ENCODE results near the gene NT5M.

Gene NT5M

DNA sequence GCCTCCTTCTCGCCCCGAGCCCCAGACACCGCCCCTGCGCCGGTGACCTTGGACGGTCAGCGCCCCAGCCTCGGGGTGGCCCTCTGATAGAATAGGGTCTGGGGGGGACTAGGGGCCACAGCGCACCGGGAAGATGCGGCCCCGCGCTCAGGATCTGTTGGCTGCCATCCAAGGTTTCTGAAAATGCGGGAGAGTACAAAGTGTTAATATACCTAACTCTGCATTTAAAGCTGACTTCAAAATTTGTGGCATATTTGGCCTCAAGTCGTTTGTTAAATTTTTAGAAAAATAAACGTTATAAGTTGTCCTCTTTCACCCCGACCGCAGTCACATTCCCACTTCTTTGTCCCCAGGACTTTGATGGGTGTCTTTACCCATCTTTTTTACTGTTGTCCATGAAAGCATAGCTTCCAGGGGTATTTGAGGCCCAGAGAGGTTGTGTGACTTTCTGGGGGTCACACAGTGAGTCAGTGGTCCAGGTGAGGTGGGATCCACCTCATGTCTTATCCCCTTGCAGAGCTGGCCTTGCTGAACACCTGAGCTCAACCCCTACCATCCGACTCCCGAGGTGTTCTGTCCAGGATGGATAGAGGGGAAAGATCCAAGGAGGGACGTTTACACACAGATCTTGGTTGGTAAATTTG lies 796 bp downstream of the NT5M start:
- no peak for DNase-seq

DNA sequence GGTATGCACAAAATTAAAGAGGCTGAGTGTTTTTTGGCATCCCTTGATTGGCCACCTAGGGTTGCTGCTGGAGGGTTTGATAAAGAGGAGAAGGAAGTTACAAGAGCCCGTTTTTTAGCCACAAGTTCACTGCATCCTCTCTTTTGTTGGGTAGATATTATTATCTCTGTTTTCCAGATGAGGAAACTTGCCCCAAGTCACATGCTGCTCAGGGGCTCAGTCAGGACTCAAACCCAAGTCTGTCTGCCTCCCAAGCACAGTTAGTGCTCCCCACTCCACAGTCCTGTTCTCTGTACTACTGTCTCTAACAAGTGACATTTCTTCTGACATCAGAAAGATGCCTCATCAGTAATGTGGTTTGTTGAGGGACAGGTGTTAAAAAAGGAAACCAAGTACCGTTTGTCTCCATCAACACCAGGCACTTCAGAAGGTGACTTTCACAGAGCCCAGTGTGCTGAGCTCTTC lies 1.4 kb downstream of the NT5M start:
- DNase-seq, result no peak

DNA sequence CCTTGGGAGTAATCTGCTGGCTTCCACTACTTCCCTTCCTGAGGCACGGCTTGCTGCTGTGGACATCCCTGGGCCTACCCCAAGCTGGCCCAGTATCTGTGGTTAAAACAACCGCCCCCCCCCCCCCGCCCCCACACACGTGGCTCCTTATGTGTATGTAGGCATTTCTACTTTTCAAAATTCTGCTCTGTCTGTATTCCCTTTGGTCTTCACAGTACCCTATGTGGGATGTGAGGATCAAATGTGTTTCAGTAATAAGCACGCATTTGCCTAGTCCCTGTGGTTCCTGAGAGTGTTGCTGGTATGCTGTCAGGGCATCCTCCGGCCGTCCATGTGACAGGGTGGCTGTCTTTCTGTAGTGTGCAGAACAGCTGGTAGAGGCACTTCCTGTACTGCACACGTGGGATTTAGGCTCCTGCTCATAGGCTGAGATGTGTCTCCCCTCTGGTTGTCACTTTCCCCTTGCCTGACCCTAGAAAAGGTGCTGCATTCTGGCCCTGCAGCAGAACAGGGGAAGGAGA lies 2.2 kb downstream of the NT5M start:
- peak; percentile 72 for DNase-seq

DNA sequence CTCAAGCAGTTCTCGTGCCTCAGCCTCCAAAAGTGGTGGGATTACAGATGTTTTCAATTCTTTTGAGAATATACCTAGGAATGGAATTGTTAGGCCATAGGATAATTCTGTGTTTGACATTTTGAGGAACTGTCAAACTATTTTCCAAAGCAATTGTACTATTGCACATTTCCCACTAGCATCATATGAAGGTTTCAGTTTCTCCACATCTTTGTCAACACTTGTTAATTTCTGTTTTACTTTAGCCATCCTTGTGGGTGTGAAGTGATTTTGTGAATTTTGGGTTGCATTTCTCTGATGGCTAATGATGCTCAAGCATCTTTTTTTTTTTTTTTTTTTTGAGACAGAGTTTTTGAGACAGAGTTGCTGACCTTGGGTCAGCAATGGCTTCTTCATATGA lies 6.2 kb downstream of the NT5M start:
- peak; percentile 65 for DNase-seq

DNA sequence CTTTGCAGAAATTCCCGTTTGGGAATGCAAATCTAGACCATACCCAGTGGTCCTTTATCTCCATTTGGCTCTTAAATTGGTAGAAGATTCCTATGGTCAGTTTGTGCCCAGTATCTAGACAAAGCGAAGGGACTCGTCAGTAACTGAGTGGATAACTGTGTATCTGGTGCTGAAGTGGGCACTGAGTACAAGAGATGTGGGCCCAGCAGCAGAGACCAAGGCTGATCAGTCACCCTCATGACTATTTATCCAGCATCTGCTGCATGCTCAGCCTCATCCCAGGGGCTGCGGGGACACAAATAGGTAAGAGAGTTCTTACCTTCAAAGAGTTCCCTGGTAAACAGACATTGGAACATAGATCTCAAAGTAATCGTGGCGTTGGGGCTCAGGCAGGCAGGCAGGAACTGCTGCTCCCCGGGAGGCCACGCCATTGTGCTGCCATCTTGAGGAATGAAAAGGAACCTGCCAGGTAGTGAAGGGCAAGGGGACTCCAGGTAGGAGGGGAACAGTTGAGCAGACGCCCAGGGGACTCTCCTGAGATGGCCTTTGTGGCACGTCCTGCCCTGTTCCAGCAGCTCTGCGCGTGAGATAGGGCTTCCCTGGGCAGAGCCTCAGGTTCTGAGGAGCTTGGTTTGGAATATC lies 10.3 kb downstream of the NT5M start:
- DNase-seq, result peak; percentile 29

DNA sequence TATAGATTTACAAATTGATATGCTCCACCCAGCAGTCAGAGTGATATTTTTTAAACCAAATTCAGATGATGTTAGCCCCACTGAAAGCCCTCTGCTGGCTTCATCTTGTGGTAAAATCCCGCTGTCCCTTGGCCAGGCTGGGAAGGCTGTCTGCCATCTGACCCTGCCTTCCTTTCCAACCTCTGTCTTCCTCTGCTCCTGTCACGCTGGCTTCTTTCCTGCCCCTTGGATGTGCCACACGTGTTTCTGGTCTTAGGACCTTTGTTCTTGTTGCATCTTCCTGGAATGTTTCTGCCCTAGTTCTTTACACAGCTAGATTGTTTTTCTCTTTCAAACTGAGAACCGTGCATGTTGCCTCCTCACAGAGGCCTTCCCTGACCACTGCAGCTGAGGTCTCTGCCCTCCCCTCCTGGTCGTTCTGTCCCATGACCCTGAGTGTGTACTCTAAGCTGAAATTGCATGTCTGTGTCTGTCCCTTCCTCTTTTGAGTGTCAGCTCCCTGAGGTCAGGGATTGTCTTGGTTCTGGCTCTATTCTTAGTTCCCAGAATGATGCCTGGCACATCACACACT lies 11.4 kb downstream of the NT5M start:
- DNase-seq, result no peak

DNA sequence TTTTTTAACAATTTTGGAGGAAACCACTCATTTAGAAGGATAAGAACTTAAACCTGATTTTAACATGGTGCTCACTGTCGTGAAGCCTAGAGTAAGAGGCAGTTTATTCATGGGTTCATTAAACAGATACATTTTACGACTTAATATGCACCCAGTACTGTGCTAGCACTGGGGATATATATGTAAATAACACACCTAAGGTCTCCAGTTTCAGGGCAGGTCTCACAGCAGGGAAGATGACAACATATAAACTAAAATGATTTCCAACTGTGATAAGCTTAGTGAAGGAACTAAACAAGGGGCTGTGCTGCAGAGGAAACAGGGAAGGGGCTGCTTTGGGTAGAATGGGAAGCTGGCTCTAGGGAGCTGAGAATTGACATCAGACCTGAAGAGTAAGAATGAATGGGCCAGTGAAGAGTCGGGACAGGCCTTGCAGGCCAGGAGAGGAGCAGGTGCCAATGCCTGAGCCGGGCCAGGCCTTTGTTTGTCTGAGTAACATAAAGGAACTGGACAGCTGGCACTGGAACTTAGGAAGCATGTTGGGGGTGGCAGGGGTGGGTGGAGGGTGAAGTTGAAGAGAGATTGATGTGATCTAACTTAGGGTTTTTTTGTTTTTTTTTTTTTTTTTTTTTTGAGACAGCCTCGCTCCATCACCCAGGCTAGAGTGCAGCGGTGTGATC lies 12.1 kb downstream of the NT5M start:
- DNase-seq, result no peak

DNA sequence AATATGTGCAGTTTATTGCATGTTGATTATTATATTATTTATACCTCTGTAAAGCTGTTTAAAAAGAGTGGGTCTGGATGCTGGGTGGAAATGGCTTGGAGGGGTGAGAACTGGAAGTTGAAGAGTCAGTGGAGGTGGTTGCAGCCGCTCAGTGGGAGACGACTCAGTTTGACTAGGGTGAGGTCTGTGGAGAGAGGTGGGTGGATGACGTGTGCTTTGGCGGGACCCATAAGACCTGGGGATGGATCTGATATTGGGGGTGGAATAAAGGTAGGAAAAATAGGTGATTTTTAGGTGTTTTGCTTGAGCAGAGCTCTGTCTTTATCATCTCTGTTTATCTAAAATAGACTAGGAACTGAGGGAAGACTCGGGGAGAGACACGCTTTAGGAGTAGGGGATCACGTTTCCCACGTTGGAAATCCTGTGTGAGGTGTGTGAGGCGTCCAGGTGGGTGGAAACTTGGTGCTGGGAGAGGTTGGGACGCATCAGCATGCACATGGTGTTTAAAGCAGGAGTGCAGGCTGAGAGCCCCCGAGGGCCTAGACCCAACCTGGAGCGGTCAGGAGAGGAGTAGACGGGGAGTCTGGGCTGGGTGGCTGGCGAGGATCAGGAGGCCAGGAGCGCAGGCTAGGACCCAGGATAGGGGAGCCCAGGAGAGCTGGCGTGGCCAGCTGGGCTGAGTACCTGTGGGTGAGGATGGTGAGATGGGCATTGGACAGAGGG lies 17.2 kb downstream of the NT5M start:
- no peak for DNase-seq

DNA sequence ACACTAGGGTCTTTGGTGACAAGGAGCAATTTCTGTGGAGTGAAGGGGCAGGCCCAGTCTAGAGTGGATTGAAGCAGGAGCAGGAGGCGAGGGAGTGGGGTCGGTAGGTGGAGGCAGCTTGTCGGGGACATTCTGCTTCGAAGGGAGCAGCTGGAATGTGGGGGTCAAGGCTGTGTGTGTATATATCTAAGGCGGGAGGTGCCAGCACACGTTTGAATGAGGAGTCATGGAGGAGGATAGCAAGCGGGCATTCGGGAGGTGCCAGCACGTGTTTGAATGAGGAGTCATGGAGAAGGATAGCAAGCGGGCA lies 17.7 kb downstream of the NT5M start:
- no peak for DNase-seq

DNA sequence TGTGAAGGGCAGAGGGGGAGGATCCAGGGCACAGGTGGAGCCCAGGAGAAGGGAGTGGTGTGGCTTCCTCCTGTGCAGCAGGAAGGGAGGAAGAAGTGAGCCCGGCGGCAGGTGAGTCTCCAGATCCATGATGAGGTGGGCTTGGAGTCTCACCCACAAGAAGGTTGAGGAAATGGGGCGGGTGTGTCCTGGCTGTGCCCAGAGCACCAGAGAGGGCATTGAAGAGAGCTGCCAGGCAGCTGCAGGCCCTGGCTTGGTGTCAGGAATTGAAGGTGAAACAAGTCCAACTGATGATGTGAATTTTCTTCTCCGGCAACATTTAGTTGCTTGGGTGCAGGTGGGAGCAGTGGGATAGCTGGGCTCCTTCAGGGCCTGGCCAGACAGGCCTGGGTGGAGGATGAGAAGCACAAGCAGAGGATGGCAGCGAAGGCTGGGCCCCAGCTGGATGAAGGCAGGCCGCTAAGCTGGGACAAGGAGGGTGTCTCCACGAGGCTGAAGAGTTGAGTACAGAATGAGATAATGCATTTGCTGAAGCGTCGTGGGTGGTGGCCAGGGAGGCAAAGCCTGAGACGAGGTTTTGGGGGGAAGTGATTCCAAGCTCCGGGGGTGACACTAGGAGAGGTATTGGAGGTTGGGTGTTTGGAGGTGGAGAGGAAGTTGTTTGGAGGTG lies 18.3 kb downstream of the NT5M start:
- no peak for DNase-seq

DNA sequence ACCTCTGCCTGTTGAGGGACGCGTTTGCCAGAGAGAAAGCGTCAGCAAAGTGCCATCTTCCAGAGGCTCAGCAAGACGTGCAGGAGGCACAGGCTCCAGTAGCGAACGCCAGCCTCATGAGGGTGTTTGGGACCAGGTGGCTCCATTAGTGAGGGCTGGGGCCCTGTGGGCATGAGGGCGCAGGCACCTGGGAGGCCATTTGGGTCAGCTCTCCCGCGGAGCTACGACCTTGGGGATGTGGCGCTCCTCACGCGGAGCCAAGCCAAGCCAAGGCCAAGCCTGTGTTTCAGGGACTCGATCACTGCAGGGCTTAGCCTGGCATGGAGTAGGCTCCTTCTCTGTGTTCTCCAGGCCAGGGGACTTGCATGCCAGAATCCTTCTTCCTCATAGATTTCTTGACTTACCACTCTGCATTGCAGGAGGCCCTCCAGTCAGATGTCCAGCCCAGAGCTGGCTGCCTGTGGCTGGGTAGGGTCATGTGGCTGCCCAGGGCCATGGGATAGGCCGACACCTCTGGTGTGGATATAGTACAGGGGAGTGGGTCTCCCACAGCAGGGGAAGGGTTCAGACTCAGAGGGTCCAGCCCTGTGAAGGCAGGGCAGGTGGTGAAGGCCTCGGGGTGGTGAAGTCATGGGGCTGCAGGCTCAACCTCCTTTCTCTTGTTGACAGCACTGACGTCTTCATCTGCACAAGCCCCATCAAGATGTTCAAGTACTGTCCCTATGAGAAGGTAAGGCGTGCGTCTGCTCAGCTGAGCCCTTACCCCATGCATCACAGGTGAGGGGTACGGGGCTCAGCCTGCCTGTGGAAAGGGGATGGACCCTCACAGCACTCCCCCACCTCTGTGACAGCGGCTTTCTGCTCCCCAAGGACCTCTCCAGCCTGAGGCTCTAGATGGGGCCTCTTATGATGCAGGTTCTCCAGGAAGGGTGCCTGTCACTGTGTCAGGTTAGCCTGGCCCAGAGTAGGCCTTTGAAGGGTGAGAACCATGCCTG lies 19.6 kb downstream of the NT5M start:
- no peak for DNase-seq

DNA sequence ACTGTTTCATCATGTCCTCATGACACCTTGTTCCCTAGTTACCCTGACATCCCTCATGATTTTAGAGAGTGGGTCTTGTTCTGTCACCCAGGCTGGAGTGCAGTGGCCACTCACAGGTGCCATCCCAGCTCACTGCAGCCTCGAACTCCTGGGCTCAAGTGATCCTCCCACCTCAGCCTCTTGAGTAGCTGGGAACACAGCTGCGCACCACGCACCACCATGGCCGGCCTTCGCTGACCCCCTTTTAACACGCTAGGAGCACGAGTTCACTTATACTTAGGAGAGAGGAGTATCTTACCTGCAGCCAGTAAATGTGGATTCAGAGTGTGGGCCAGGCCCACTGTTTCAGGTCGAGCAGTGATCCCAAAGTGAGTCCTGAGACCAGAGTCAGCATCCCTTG lies 21.4 kb downstream of the NT5M start:
- DNase-seq, result no peak

DNA sequence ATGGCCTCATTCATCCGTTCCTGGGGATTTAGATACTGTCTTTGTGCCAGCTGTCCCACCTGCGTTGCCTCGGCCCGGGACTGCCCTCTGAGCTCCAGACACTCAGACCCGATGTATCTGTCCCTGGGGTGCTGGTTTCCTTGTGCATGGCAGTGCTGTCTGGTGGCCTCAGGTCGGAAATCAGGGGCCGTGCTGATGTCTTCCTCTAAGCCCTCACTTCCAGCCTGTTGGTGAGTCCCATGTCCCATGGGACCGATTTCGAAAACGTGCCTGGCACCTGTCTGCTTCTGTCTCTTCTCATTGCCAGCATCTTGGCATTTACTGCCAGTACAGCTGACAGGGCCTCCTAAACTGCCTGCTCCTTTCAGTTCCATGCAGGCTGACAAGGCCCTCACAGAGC lies 22.1 kb downstream of the NT5M start:
- DNase-seq, result no peak

DNA sequence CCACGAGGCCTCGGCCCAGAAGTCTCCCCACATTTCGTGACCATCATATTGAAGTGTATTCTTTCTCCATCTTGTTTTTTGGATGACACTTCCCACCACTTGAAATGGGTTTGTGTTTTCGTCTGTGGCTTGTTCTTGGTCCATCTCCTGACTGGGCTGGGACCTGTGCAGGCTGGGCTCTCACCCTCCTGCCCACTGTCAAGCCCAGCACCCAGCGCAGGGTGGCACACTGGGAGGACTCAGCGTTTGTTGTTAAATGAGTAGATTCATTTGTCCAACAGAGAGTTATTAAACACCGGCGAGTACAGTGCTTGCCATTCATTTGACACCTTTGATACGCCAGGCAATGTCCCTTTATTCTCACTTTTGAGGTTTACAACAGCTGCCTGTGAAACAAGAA lies 22.6 kb downstream of the NT5M start:
- no peak for DNase-seq

DNA sequence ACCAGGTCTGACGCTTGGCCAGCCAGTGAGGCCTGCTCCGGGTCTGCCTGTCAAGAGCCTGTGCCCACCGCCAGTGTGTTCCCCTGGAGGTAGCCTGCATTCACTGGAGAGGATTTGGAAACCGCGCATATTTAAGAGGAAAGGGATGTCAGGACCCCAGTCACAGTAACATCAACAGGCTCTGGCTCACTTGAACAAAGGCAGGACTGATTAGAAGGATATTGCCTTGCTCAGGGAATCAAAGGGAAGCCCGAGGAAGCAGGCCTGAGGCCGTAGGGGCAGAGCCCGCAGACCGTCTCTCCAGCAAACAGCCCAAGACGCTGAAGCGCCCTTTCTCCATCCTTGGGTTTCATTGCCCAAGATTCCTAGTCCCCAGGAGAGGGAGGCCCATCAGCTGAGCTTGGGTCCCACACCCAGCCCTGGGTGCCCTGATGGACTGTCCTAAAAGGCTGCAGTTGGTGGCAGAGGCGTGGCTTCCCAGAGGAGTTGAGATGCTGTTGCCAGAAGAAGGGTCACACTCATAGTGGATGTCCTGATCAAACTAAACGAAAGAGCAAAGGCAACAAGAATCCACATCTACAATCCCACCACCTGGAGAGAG lies 23.2 kb downstream of the NT5M start:
- no peak for DNase-seq

DNA sequence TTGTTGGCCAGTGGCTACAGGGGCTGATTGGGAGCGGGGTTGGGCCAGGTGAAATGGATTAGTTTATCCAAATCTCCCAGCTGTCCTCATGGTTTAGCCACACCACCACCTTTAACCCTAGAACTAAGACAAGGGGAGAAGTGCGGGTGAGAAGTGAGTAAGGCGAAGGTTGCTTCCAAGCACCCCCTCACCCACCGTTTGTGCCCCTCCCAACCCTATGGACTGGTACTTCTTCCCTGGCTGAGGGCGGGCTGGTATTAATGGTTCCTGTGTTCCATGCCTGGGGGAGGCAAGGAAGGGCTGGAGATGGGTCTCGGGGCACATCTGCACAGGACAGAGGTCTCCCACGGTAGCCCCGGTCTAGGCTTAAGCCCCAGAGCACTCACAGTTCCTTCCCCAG lies 25.1 kb downstream of the NT5M start:
- no peak for DNase-seq

DNA sequence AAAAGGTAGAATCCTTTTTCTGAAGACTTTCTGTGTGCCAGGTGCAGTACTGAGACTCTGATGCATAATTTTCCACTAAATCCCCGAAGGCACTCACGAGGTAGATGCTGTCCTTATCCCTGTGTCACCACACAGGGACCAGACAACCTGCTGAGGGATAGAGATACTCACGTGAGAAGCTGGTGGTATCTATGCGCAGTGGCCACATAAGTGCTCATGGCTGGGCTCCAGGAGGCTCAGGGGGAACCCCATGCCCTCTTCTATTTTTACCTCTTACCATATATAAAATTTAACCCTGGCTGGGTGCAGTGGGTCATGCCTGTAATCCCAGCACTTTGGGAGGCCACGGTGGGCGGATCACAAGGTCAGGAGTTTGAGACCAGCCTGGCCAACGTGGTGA lies 38.3 kb downstream of the NT5M start:
- DNase-seq, result no peak

DNA sequence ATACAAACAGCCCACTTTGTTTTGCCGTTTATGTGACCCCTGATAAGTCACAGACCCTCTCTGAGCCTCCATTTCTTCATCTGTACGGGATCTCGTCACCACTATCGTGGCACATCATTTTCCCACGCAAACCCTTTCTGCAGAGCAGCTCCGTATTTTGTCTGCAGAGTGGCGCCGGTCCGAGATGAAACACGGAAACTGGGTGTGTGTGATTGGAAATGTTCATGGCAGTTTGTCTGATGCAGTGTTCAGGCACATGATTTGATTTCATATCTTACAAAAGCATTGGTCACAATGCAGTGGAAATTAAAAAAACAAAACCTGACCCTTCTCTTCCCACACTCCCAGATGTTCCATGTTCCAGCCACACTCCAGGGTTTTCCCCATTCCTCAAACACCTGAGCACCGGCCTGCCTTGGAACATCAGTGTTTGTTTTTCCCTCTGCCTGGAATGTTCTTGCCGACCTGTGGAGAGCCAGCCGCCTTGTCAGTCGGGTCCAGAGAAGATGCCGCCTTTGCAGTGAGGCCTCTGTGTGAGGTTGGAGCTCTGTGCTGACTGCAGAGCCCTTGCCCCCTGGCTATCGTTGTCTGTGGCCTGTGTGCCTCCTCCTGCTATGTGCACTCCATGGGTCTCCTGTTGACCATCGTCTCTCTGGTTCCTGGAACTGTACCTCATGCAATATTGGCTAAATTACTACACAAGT lies 39.2 kb downstream of the NT5M start:
- no peak for DNase-seq

DNA sequence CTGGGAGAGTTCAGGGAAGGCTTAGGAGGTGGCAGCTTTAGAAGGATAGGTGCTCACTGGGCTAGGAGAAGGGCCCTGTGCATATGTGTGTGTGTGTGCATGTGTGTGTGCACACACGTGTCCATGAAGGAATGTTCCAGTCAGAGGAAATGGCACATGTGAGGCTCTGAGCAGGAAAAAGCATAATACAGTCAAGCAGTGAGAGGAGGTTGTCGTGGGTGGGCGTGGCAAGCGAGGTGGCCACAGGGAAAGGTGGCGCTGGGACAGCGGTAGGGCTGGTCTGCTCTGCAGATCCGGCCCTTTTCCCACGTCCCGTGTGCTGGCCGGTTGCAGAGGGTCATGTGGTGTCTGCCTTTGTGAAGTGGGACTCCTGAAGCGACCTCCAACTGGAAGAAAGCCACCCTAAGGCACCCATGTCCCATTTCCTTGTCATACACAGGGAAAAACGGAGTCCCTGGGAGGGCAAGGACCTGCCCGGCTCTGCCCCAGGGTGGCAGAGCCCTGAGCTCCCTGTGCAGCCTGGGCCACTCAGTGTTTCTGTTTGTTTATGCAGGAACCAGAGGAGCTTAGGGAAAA lies 40.1 kb downstream of the NT5M start:
- no peak for DNase-seq

DNA sequence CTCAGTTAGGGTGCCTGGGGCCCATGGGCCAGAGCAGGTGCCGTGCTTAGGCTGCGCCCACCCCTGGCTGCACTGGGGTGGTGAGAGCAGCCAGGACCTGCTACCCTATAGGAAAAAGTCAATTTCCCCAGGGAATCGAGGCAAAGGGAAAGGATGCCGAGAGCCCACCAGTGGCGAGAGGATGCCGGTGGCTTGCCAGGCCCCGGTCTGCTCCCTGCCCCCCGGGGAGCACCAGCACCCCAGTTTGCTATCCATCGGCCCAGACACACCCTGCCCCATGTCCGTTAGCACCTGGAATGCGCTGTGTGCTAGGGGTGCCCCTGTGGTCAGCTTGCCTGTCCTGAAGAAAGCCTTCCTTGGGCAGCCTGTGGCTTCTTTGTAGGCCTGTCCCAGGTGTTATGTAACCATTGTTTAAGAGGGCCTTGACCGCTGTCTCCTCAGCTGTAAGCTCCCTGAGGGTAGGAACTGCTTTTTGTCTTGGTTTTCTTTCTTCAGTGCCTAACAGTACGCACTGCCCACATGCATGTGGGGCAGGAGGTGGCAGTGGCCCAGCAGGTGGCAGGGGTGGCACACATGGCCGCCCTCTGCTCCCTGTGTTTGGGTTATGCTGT lies 40.8 kb downstream of the NT5M start:
- DNase-seq, result no peak
